Thoracic aorta endothelial cell (primary cell): Measurements from ENCODE around the gene GREM1. TPM values are rescaled to one million over a fixed set of nuclear protein-coding genes. Genes with fewer than 3 reads are reported as not detected.

Experiments
- total RNA-seq: library from RNA; depleted of rRNA; stranded (reverse); fragments of >200 nt; gene quantifications from 2 replicates; pipeline ENCODE4 v1.2.3, GENCODE V29; 2012

Gene GREM1
- total RNA-seq, result 0.07 and 0.13 TPM in 2 replicates

GRCh38 chr15:32717426-32718226 is at the start of gene GREM1:
Gene GREM1, plus strand, starts transcription at chr15:32718004. Its CDS starts 12,687 bp downstream, at chr15:32730691.

Other genes starting within 250 kb of the GREM1 start
- gene GOLGA8N, start 124.5 kb upstream of the GREM1 start, total RNA-seq, result 1.9 and 3.0 TPM in 2 replicates
- gene ARHGAP11A, start 102.5 kb upstream of the GREM1 start, total RNA-seq, result 52.9 and 65.5 TPM in 2 replicates
- 0.29 and 0.66 TPM in 2 replicates for gene SCG5, start 76.3 kb upstream of the GREM1 start, total RNA-seq